GM06990 (cell line): ENCODE results near the gene EXOSC10.

Experiments
- DNase-seq: peaks from one replicate; pipeline ENCODE4 v3.0.0-alpha.2; 2011; ENCODE audit not compliant: insufficient read length; ENCODE audit errors: extremely low read depth
- H3K27me3 ChIP-seq: replicated peaks from 2 replicates; pipeline ENCODE4 v1.6.0; 2011; ENCODE audit warnings: low read length; ENCODE audit not compliant: control insufficient read depth, insufficient read depth
- H3K36me3 ChIP-seq: 2 replicates; pipeline ENCODE4 v1.5.1; 2011; ENCODE audit warnings: low read length; ENCODE audit not compliant: control insufficient read depth, insufficient read depth
- H3K4me3 ChIP-seq: replicated peaks from 2 replicates; pipeline ENCODE4 v1.5.1; 2011; ENCODE audit warnings: low read depth, mild to moderate bottlenecking, control low read depth, low read length
- CTCF ChIP-seq: IDR thresholded peaks from 2 replicates; pipeline ENCODE4 v1.5.1; 2011; ENCODE audit warnings: low read length, control low read depth, mild to moderate bottlenecking, inconsistent platforms; ENCODE audit not compliant: insufficient read depth, poor library complexity, severe bottlenecking

Gene EXOSC10

GRCh38 chr1:11099310-11100148 is at the start of gene EXOSC10:
TSS of gene EXOSC10 (minus strand) at chr1:11099869. CDS start at chr1:11099831, 38 bp downstream.
- DNase-seq, result peak; percentile 94
- Histone ChIP-seq H3K4me3 (peak within 1 kb of the TSS; percentile 100), H3K27me3 (no peaks in the 10 kb centered on the region), H3K36me3 (peaks cover 2% of the 10 kb centered on the region)
- TF ChIP-seq CTCF, result no peak

GRCh38 chr1:11147197-11147770 is 47.6 kb upstream of the EXOSC10 start:
- Histone ChIP-seq H3K36me3 (peaks cover 29% of the 10 kb centered on the region), H3K4me3 (no peak overlapping the region), H3K27me3 (no peaks in the 10 kb centered on the region)
- TF ChIP-seq CTCF, result no peak
- no peak for DNase-seq

GRCh38 chr1:11145741-11146140 is 46.1 kb upstream of the EXOSC10 start:
- H3K4me3 ChIP-seq, result no peak overlapping the region
- H3K36me3 ChIP-seq, result peaks cover 27% of the 10 kb centered on the region
- H3K27me3 ChIP-seq, result no peaks in the 10 kb centered on the region
- no peak for DNase-seq
- TF ChIP-seq CTCF, result no peak

- no peak overlapping the region for H3K4me3 ChIP-seq
- H3K36me3 ChIP-seq, result peaks cover 28% of the 10 kb centered on the region
- TF ChIP-seq CTCF, result no peak
- no peaks in the 10 kb centered on the region for H3K27me3 ChIP-seq
- no peak for DNase-seq
Measured at GRCh38 chr1:11144570-11145256, 45.0 kb upstream of the EXOSC10 start.

- H3K36me3 ChIP-seq, result peaks cover 30% of the 10 kb centered on the region
- DNase-seq, result no peak
- TF ChIP-seq CTCF, result no peak
- no peak overlapping the region for H3K4me3 ChIP-seq
- H3K27me3 ChIP-seq, result no peaks in the 10 kb centered on the region
Measured at GRCh38 chr1:11143907-11144306, 44.2 kb upstream of the EXOSC10 start.
